Spinal cord (tissue), 10 donors: ENCODE data around the gene LCE3B. TPM values are rescaled to one million over a fixed set of nuclear protein-coding genes. Genes with fewer than 3 reads are reported as not detected.

ENCODE experiments used
- DNase-seq, 6 donors: peaks; one replicate each; pipeline versions ENCODE4 v3.0.0 to v3.0.0-alpha.2; 2013 to 2015; ENCODE audit warnings: low spot score in 6 of 6, low read depth in 4 of 6
- H3K27ac ChIP-seq: one replicate; pipeline ENCODE4 v1.5.1; 2013; ENCODE audit warnings: low read depth, low read length, control low read depth
- H3K27me3 ChIP-seq: one replicate; pipeline ENCODE4 v1.6.1; 2013; ENCODE audit warnings: low read length; ENCODE audit not compliant: control insufficient read depth, insufficient read depth
- H3K36me3 ChIP-seq: one replicate; pipeline ENCODE4 v1.6.1; 2013; ENCODE audit warnings: low read length; ENCODE audit not compliant: control insufficient read depth, insufficient read depth
- H3K4me1 ChIP-seq: one replicate; pipeline ENCODE4 v1.6.1; 2013; ENCODE audit warnings: low read length; ENCODE audit not compliant: control insufficient read depth, insufficient read depth
- H3K4me3 ChIP-seq: one replicate; pipeline ENCODE4 v1.5.1; 2013; ENCODE audit warnings: low read depth, low read length, control low read depth
- H3K9me3 ChIP-seq: one replicate; pipeline ENCODE4 v1.6.1; 2013; ENCODE audit warnings: low read length; ENCODE audit not compliant: control insufficient read depth, insufficient read depth
- WGBS: methylation state at CpG from one replicate; pipeline ENCODE4 v1.1.5; 2013; ENCODE audit warnings: missing lambda C conversion rate; ENCODE audit not compliant: insufficient coverage; 5-methylcytosine and 5-hydroxymethylcytosine counted together
- polyA plus RNA-seq, 2 donors: library from polyadenylated mRNA; unstranded; fragments of 120-200 nt; gene quantifications; one replicate each; pipeline ENCODE4 v1.2.1, GENCODE V29; 2013; ENCODE audit not compliant: insufficient read length in 2 of 2
- small RNA-seq: library from RNA; depleted of rRNA; stranded (forward); fragments of <200 nt; gene quantifications from one replicate; pipeline ENCODE3, GENCODE V24; 2014; ENCODE audit warnings: low replicate concordance
- total RNA-seq, 2 donors: library from RNA; depleted of rRNA in 1 of 2; stranded (reverse); fragments of 120-200 nt in 1 of 2; fragments of >200 nt in 1 of 2; gene quantifications; one replicate each; pipeline versions ENCODE4 v1.2.3 to v1.2.4, GENCODE V29; 2013 to 2014
- donor health status: healthy.

The LCE3B gene
- total and polyA plus RNA-seq, 4 donors: not detected

- peak; percentile 19 to 89 (median 48) for DNase-seq
- 53% methylated on average over 2 of the region's 10 CpGs for WGBS
- Histone ChIP-seq H3K27me3 (no peaks in the 10 kb centered on the region), H3K9me3 (no peaks in the 10 kb centered on the region), H3K27ac (no peak overlapping the region), H3K4me3 (no peak overlapping the region), H3K36me3 (no peaks in the 10 kb centered on the region), H3K4me1 (no peaks in the 10 kb centered on the region)
Observed at GRCh38 chr1:152654110-152654509, 40.5 kb downstream of the LCE3B start.

GRCh38 chr1:152656459-152656858 lies 42.8 kb downstream of the LCE3B start:
- Histone ChIP-seq H3K36me3 (no peaks in the 10 kb centered on the region), H3K4me1 (no peaks in the 10 kb centered on the region), H3K9me3 (no peaks in the 10 kb centered on the region), H3K27me3 (no peaks in the 10 kb centered on the region), H3K4me3 (no peak overlapping the region), H3K27ac (no peak overlapping the region)
- 60% methylated on average over 1 of the region's 2 CpGs for WGBS
- DNase-seq: no peak

GRCh38 chr1:152657677-152658076 lies 44.1 kb downstream of the LCE3B start:
- Histone ChIP-seq H3K36me3 (no peaks in the 10 kb centered on the region), H3K4me3 (no peak overlapping the region), H3K4me1 (no peaks in the 10 kb centered on the region), H3K27me3 (no peaks in the 10 kb centered on the region), H3K9me3 (no peaks in the 10 kb centered on the region), H3K27ac (no peak overlapping the region)
- 75% methylated on average over 2 of the region's 4 CpGs for WGBS
- no peak for DNase-seq

- no peak for DNase-seq
- 98% methylated on average over 3 of the region's 3 CpGs for WGBS
- Histone ChIP-seq H3K36me3 (no peaks in the 10 kb centered on the region), H3K27me3 (no peaks in the 10 kb centered on the region), H3K4me3 (no peak overlapping the region), H3K4me1 (no peaks in the 10 kb centered on the region), H3K9me3 (no peaks in the 10 kb centered on the region), H3K27ac (no peak overlapping the region)
Observed at GRCh38 chr1:152658649-152659048, 45.0 kb downstream of the LCE3B start.

- Histone ChIP-seq H3K27me3 (no peaks in the 10 kb centered on the region), H3K4me1 (no peaks in the 10 kb centered on the region), H3K36me3 (no peaks in the 10 kb centered on the region), H3K27ac (no peak within 1 kb of the TSS), H3K9me3 (no peaks in the 10 kb centered on the region), H3K4me3 (no peak within 1 kb of the TSS)
- 70% methylated on average over 1 of the region's 3 CpGs for WGBS
- no peak for DNase-seq
Observed at GRCh38 chr1:152663098-152663497, 49.5 kb downstream of the LCE3B start, which contains the start of gene LCE2D. Gene LCE2D (plus strand): TSS chr1:152663380. CDS start chr1:152664106, 726 bp downstream.

Small RNAs within 50 kb of the gene (small RNA-seq; reads per million reads assigned to genes)
- not detected for gene LCE3A
- gene LCE3B: not detected

Other genes starting within 250 kb of the LCE3B start
- not detected for gene CRNN, start 199.5 kb upstream of the LCE3B start, total RNA-seq
- gene CRNN, start 199.5 kb upstream of the LCE3B start, polyA plus RNA-seq: not detected
- gene LCE5A, start 103.0 kb upstream of the LCE3B start, total RNA-seq: not detected
- gene LCE5A, start 103.0 kb upstream of the LCE3B start, polyA plus RNA-seq: under 1 TPM in 1 of 2 donors, not detected in 1; 0.20 TPM
- not detected for gene CRCT1, start 99.3 kb upstream of the LCE3B start, total RNA-seq
- gene CRCT1, start 99.3 kb upstream of the LCE3B start, polyA plus RNA-seq: not detected
- gene LCE3E, start 47.0 kb upstream of the LCE3B start, total RNA-seq: not detected
- gene LCE3E, start 47.0 kb upstream of the LCE3B start, polyA plus RNA-seq: not detected
- gene LCE3D, start 33.3 kb upstream of the LCE3B start, total RNA-seq: not detected
- not detected for gene LCE3D, start 33.3 kb upstream of the LCE3B start, polyA plus RNA-seq
- not detected for gene LCE3C, start 13.6 kb upstream of the LCE3B start, total RNA-seq
- not detected for gene LCE3C, start 13.6 kb upstream of the LCE3B start, polyA plus RNA-seq
- not detected for gene LCE3A, start 9.3 kb downstream of the LCE3B start, total RNA-seq
- not detected for gene LCE3A, start 9.3 kb downstream of the LCE3B start, polyA plus RNA-seq
- not detected for gene LCE2D, start 49.6 kb downstream of the LCE3B start, total RNA-seq
- gene LCE2D, start 49.6 kb downstream of the LCE3B start, polyA plus RNA-seq: not detected
- not detected for gene LCE2C, start 61.5 kb downstream of the LCE3B start, total RNA-seq
- not detected for gene LCE2C, start 61.5 kb downstream of the LCE3B start, polyA plus RNA-seq
- not detected for gene LCE2B, start 72.3 kb downstream of the LCE3B start, total RNA-seq
- not detected for gene LCE2B, start 72.3 kb downstream of the LCE3B start, polyA plus RNA-seq
- not detected for gene LCE2A, start 84.5 kb downstream of the LCE3B start, total RNA-seq
- not detected for gene LCE2A, start 84.5 kb downstream of the LCE3B start, polyA plus RNA-seq
- not detected for gene LCE4A, start 94.3 kb downstream of the LCE3B start, total RNA-seq
- gene LCE4A, start 94.3 kb downstream of the LCE3B start, polyA plus RNA-seq: not detected
- not detected for gene KPRP, start 144.2 kb downstream of the LCE3B start, total RNA-seq
- not detected for gene KPRP, start 144.2 kb downstream of the LCE3B start, polyA plus RNA-seq
- not detected for gene LCE1F, start 161.3 kb downstream of the LCE3B start, total RNA-seq
- gene LCE1F, start 161.3 kb downstream of the LCE3B start, polyA plus RNA-seq: not detected
- not detected for gene LCE1E, start 172.4 kb downstream of the LCE3B start, total RNA-seq
- not detected for gene LCE1E, start 172.4 kb downstream of the LCE3B start, polyA plus RNA-seq
- not detected for gene LCE1D, start 182.9 kb downstream of the LCE3B start, total RNA-seq
- under 1 TPM in 1 of 2 donors, not detected in 1; 0.39 TPM for gene LCE1D, start 182.9 kb downstream of the LCE3B start, polyA plus RNA-seq
- not detected for gene LCE1C, start 192.8 kb downstream of the LCE3B start, total RNA-seq
- not detected for gene LCE1C, start 192.8 kb downstream of the LCE3B start, polyA plus RNA-seq
- gene LCE1B, start 198.2 kb downstream of the LCE3B start, total RNA-seq: not detected
- gene LCE1B, start 198.2 kb downstream of the LCE3B start, polyA plus RNA-seq: not detected
- not detected for gene LCE1A, start 213.7 kb downstream of the LCE3B start, total RNA-seq
- gene LCE1A, start 213.7 kb downstream of the LCE3B start, polyA plus RNA-seq: not detected
- gene LCE6A, start 229.0 kb downstream of the LCE3B start, total RNA-seq: not detected
- not detected for gene LCE6A, start 229.0 kb downstream of the LCE3B start, polyA plus RNA-seq
- not detected for gene LCE7A, start 246.2 kb downstream of the LCE3B start, total RNA-seq
- gene LCE7A, start 246.2 kb downstream of the LCE3B start, polyA plus RNA-seq: not detected